Gastrocnemius medialis (tissue), 4 donors: ENCODE data around the gene CNNM2. TPM values are rescaled to one million over a fixed set of nuclear protein-coding genes. Genes with fewer than 3 reads are reported as not detected.

Experiments
- ATAC-seq, 2 donors: fragments of 150-250 bp; one replicate each; pipeline ENCODE4 v1.9.1; 2016
- DNase-seq, 2 donors: peaks; one replicate each; pipeline ENCODE4 v3.0.0-alpha.2; 2019
- H3K27ac ChIP-seq, 4 donors: fragments of 200-600 bp; sonication (generic); 1 replicate in 1 of 4; 2 replicates in 3 of 4; pipeline ENCODE4 v1.5.1; 2016 to 2018; ENCODE audit warnings: mild to moderate bottlenecking in 2 of 4, moderate library complexity in 1 of 4
- H3K27me3 ChIP-seq, 3 donors: fragments of 200-600 bp; sonication (generic) in 2 of 3; 1 replicate in 1 of 3; 2 replicates in 2 of 3; pipeline versions ENCODE4 v1.5.1 to v1.6.0; 2016 to 2019; ENCODE audit warnings: mild to moderate bottlenecking in 1 of 3, moderate library complexity in 1 of 3
- H3K36me3 ChIP-seq, 2 donors: fragments of 200-600 bp; sonication (generic) in 1 of 2; one replicate each; pipeline ENCODE4 v1.5.1; 2017 to 2018
- H3K4me1 ChIP-seq, 2 donors: fragments of 200-600 bp; sonication (generic) in 1 of 2; one replicate each; pipeline ENCODE4 v1.5.1; 2016 to 2017; ENCODE audit warnings: mild to moderate bottlenecking in 2 of 2
- H3K4me3 ChIP-seq, 4 donors: fragments of 200-600 bp; sonication (generic) in 3 of 4; 1 replicate in 1 of 4; 2 replicates in 3 of 4; pipeline ENCODE4 v1.5.1; 2016 to 2019; ENCODE audit warnings: mild to moderate bottlenecking in 2 of 4
- H3K9me3 ChIP-seq, 3 donors: fragments of 200-600 bp; sonication (generic) in 2 of 3; 1 replicate in 1 of 3; 2 replicates in 2 of 3; pipeline ENCODE4 v1.5.1; 2016 to 2019
- CTCF ChIP-seq, 5 experiments: fragments of 450-650 bp in 3 of 5; fragments of 200-600 bp in 2 of 5; sonication (generic) in 2 of 5; IDR thresholded peaks in 4 of 5; conservative IDR thresholded peaks in 1 of 5; 1 replicate in 4 of 5; 2 replicates in 1 of 5; pipeline ENCODE4 v1.5.1; 2016 to 2019; ENCODE audit warnings: antibody characterized with exemption in 5 of 5, mild to moderate bottlenecking in 3 of 5, moderate library complexity in 3 of 5
- POLR2A ChIP-seq, 2 donors: fragments of 450-650 bp; IDR thresholded peaks; one replicate each; pipeline ENCODE4 v1.6.1; 2017; ENCODE audit warnings: antibody characterized with exemption in 2 of 2, mild to moderate bottlenecking in 2 of 2, moderate library complexity in 2 of 2
- in situ Hi-C, 4 donors: fragments of 200-750 bp; cut with MboI; loops; one replicate each; pipeline versions ENCODE4 v1.15.0 to v1.8.0; 2017; ENCODE audit warnings: low sequenced_read_pairs in 4 of 4
- intact Hi-C: fragments of 100-400 bp; cut with DNase I; formaldehyde crosslinking; loops from one replicate; pipeline ENCODE4 v1.15.1; 2023; ENCODE audit warnings: low total_unique reads
- total RNA-seq, 4 donors: library from RNA; depleted of rRNA; stranded (reverse); fragments of >200 nt; gene quantifications; one replicate each; pipeline versions ENCODE4 v1.1.0 to v1.2.3, GENCODE V29; 2016

The CNNM2 gene
- total RNA-seq, 4 donors from 2014 or later: 1.1 to 3.2 (median 2.0) TPM

DNA sequence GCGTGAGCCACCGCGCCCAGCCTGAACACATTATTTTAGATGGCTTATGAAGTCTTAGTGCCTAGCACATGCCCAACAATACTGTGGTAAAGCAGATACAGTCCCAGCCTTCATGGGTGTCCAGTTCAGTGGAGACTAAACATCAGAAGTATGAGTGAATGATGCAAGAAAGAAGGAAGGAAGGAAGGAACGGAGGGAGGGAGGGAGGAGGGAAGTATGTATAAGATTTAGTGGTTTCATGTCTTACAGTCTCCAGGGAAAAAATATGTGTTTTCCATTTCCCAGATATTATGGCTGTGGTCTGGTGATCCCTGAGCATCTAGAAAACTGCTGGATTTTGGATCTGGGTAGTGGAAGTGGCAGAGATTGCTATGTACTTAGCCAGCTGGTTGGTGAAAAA is 45.9 kb upstream of the CNNM2 start:
- H3K27ac ChIP-seq: no peak overlapping the region
- no peak for DNase-seq
- no peaks in the 10 kb centered on the region for H3K36me3 ChIP-seq
- no peaks in the 10 kb centered on the region for H3K27me3 ChIP-seq
- intact Hi-C loops: no loop called here
- TF ChIP-seq CTCF (IDR thresholded peaks at IDR 0.05 in 4 of 5, conservative IDR thresholded peaks at IDR 0.05 in 1 of 5) (no peak), POLR2A (IDR thresholded peaks at IDR 0.05) (no peak)
- in situ Hi-C loops: no loop called here
- no peak overlapping the region for H3K4me3 ChIP-seq
- H3K4me1 ChIP-seq: peaks cover 0 to 10% of the 10 kb centered on the region in 2 donors
- no peak for ATAC-seq
- no peaks in the 10 kb centered on the region for H3K9me3 ChIP-seq

- no peak for ATAC-seq
- Histone ChIP-seq H3K9me3 (no peaks in the 10 kb centered on the region), H3K4me1 (no peaks in the 10 kb centered on the region), H3K27me3 (no peaks in the 10 kb centered on the region), H3K27ac (no peak overlapping the region), H3K36me3 (peaks cover 0 to 10% of the 10 kb centered on the region in 2 donors), H3K4me3 (no peak overlapping the region)
- no peak for DNase-seq
- in situ Hi-C loops (no loop called here), intact Hi-C loops (no loop called here)
- TF ChIP-seq CTCF (IDR thresholded peaks at IDR 0.05 in 4 of 5, conservative IDR thresholded peaks at IDR 0.05 in 1 of 5) (no peak), POLR2A (IDR thresholded peaks at IDR 0.05) (no peak)
These were observed 41.3 kb upstream of the CNNM2 start for GRCh38 chr10:102876747-102877153.

DNA sequence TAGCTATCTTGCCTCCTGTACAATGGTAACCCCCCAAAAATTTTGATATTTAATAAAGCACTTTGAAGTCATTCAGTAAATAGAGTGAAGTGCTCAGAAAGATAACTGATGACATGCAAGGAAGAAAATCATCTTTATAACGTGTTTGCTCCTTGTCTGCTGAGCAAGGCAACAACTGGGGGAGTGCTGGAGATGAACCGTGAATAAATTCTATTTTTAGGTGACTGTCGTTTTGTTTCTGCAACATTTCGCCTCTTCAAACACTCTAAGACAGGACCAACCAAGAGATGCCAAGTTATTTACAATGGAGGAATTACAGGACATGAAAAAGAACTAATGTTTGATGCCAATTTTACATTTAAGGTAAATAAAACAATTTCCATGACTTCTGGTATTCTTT is 39.5 kb upstream of the CNNM2 start:
- H3K9me3 ChIP-seq: no peaks in the 10 kb centered on the region
- peaks cover 0 to 10% of the 10 kb centered on the region in 2 donors for H3K36me3 ChIP-seq
- intact Hi-C loops (no loop called here), in situ Hi-C loops (no loop called here)
- no peak overlapping the region for H3K4me3 ChIP-seq
- H3K27me3 ChIP-seq: no peaks in the 10 kb centered on the region
- no peaks in the 10 kb centered on the region for H3K4me1 ChIP-seq
- DNase-seq (no peak), ATAC-seq (no peak)
- no peak overlapping the region for H3K27ac ChIP-seq
- no peak for TF ChIP-seq CTCF (IDR thresholded peaks at IDR 0.05 in 4 of 5, conservative IDR thresholded peaks at IDR 0.05 in 1 of 5)
- TF ChIP-seq POLR2A (IDR thresholded peaks at IDR 0.05): no peak

- Histone ChIP-seq H3K4me1 (no peaks in the 10 kb centered on the region), H3K27ac (no peak overlapping the region), H3K4me3 (no peak overlapping the region), H3K9me3 (no peaks in the 10 kb centered on the region), H3K27me3 (no peaks in the 10 kb centered on the region), H3K36me3 (peaks cover 0 to 10% of the 10 kb centered on the region in 2 donors)
- in situ Hi-C loops (no loop called here), intact Hi-C loops (no loop called here)
- no peak for DNase-seq
- TF ChIP-seq POLR2A (IDR thresholded peaks at IDR 0.05) (no peak), CTCF (IDR thresholded peaks at IDR 0.05 in 4 of 5, conservative IDR thresholded peaks at IDR 0.05 in 1 of 5) (no peak)
- no peak for ATAC-seq
These were observed 37.8 kb upstream of the CNNM2 start for GRCh38 chr10:102880256-102880655.

DNA sequence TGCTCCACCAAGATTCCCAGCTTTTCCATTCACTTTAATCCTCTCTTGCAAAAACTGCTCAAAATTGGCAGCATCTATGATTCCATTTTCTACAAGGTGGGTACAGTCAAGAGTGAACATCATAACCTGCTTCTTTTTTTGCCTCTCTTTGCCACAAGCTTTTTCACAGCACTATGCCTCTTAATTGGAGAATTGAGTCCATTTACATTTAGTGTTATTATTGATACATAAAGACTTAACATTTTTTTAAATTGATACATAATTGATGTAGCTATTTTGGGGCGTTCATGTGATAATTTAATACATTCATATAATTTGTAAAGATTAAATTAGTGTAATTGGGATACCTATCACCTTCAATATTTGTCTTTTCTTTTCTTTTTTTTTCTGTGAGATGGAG is 30.0 kb upstream of the CNNM2 start:
- ATAC-seq: no peak
- intact Hi-C loops: no loop called here
- Histone ChIP-seq H3K27me3 (no peaks in the 10 kb centered on the region), H3K4me1 (no peaks in the 10 kb centered on the region), H3K36me3 (peaks cover 0 to 12% of the 10 kb centered on the region in 2 donors), H3K9me3 (no peaks in the 10 kb centered on the region), H3K4me3 (no peak overlapping the region), H3K27ac (no peak overlapping the region)
- TF ChIP-seq POLR2A (IDR thresholded peaks at IDR 0.05) (no peak), CTCF (IDR thresholded peaks at IDR 0.05 in 4 of 5, conservative IDR thresholded peaks at IDR 0.05 in 1 of 5) (no peak)
- DNase-seq: no peak
- in situ Hi-C loops: no loop called here
